ENCODE results near the gene NTF3.

The NTF3 gene

GRCh38 chr12:5487076-5487475 is 55.2 kb downstream of the NTF3 start:
- DNase-seq (ENCODE audit: low read depth): no peak
- TF ChIP-seq, protein P1, sequence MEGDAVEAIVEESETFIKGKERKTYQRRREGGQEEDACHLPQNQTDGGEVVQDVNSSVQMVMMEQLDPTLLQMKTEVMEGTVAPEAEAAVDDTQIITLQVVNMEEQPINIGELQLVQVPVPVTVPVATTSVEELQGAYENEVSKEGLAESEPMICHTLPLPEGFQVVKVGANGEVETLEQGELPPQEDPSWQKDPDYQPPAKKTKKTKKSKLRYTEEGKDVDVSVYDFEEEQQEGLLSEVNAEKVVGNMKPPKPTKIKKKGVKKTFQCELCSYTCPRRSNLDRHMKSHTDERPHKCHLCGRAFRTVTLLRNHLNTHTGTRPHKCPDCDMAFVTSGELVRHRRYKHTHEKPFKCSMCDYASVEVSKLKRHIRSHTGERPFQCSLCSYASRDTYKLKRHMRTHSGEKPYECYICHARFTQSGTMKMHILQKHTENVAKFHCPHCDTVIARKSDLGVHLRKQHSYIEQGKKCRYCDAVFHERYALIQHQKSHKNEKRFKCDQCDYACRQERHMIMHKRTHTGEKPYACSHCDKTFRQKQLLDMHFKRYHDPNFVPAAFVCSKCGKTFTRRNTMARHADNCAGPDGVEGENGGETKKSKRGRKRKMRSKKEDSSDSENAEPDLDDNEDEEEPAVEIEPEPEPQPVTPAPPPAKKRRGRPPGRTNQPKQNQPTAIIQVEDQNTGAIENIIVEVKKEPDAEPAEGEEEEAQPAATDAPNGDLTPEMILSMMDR (conservative IDR thresholded peaks at IDR 0.05; ENCODE audit: low read depth, low read length): no peak
- no peak overlapping the region for H3K4me3 ChIP-seq (ENCODE audit: low read depth, low read length)

DNA sequence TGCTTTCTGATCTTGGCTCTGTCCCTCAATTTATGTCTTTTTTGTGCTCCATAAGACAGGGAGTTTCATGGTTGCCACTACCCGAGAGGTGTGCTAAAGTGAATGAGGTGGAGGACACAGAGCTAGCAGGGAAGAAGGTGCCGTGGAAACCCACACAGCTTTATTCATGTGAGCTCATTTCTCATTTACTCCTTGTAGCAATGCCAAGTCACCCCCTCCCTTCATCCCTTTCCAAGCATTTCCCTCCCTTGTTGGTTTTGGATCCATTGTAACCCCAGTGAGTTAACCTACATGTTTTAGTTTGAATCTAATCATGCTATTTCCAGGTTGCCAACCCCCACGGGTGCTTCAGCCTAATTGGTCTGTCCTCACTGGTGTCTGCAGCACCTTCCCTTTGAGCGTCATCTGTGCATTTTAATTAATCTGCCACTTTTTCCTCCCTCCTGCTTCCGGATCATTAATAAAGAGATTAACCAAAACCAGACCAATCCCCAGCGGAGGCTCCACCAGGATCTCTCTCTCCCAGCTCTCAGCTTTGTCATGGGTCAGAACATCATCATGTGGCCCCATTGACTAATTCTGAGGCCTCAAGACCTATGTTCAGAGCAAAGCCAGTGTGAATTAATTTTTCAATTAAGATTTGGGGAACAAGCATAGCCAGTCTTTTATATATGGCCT is 56.2 kb downstream of the NTF3 start:
- TF ChIP-seq, protein P1 (conservative IDR thresholded peaks at IDR 0.05; ENCODE audit: low read depth, low read length): no peak
- no peak overlapping the region for H3K4me3 ChIP-seq (ENCODE audit: low read depth, low read length)
- no peak for DNase-seq (ENCODE audit: low read depth)

DNA sequence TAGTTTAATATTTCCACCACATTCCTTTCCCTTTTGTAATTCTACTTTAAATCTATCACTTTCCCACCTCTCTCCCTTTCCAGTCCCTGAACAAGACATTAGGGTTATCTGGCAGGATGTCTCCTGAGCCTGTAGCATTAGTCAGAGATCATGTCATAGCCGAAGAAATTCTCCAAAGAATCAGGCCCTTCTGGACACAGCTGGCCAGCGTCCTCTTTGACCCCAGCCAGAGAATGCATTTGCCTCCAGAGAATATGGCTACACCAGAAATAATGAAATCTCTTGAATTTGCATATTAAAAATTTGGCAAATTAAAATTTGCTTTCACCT is 56.7 kb downstream of the NTF3 start:
- DNase-seq (ENCODE audit: low read depth): no peak
- no peak overlapping the region for H3K4me3 ChIP-seq (ENCODE audit: low read depth, low read length)
- TF ChIP-seq, protein P1 (conservative IDR thresholded peaks at IDR 0.05; ENCODE audit: low read depth, low read length): no peak

GRCh38 chr12:5489017-5489416 is 57.1 kb downstream of the NTF3 start:
- DNase-seq (ENCODE audit: low read depth): no peak

DNA sequence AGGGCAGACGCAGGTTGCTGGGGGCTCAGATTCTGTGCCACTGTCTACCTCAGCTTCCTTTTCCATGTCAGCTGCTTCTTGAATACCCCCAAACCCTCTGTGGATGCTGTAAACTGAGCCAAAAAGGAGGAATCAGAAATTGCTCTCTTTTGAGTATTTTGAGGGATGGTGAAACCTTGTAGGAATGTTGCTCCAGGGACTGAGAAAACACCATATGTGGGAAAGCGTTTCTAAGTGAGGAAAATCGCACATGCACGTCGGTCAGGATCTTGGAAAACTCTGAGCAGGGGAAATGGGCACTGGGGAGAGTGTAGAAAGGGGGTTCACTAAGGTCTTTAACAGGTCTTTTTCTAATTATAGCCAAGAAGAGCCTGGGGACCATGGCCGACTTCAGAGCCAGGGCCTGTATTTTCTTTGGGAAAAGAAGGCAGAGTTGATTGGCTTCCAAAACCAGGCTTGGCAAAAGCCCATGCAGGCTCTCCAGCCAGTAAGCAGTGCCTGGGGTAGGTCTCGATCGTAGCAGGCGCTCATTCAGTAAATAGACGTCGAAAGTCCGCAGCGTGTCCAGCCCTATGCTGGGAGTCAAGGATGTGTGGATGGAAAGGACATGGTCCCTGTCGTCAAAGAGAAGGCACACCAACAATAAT is 58.0 kb downstream of the NTF3 start:
- no peak overlapping the region for H3K4me3 ChIP-seq (ENCODE audit: low read depth, low read length)
- TF ChIP-seq, protein P1 (conservative IDR thresholded peaks at IDR 0.05; ENCODE audit: low read depth, low read length): no peak

More at GRCh38 chr12:5489017-5489416, 57.1 kb downstream of the NTF3 start:
- TF ChIP-seq, protein P1 (conservative IDR thresholded peaks at IDR 0.05; ENCODE audit: low read depth, low read length): no peak
- H3K4me3 ChIP-seq (ENCODE audit: low read depth, low read length): no peak overlapping the region

GRCh38 chr12:5492562-5492961 is 60.7 kb downstream of the NTF3 start:
- H3K4me3 ChIP-seq (ENCODE audit: low read depth, low read length): no peak overlapping the region
- DNase-seq (ENCODE audit: low read depth): no peak
- TF ChIP-seq, protein P1 (conservative IDR thresholded peaks at IDR 0.05; ENCODE audit: low read depth, low read length): no peak

More for the DNA sequence above, 58.0 kb downstream of the NTF3 start:
- no peak for DNase-seq (ENCODE audit: low read depth)

DNA sequence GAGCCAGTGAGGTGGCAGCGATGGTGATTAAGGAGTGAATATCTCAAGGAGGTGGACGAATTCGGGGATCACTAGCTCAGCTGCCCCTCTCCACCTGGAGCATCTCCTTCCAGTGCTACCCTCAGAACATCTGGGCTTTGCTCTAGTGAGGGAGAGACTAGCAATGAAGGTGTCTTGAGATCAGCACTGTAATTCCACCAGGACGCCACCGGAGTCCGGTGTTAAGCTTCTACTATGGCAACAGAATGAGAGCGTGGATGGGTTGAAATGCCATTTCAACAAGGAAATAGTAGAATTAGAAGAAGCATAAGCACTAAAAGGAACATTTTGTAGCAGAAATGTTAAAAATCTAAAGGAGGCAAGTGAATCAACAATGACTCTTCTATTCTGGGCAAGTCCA is 61.1 kb downstream of the NTF3 start:
- TF ChIP-seq, protein P1 (conservative IDR thresholded peaks at IDR 0.05; ENCODE audit: low read depth, low read length): no peak
- H3K4me3 ChIP-seq (ENCODE audit: low read depth, low read length): no peak overlapping the region
- DNase-seq (ENCODE audit: low read depth): no peak
